GM12874 (cell line): Measurements from ENCODE around the gene FOCAD.

Source experiments
- TF ChIP-seq, protein P1 (sequence below): IDR thresholded peaks from 2 replicates; pipeline ENCODE4 v1.5.1; 2011; ENCODE audit warnings: low read depth, mild to moderate bottlenecking, control low read depth, low read length, moderate library complexity; ENCODE audit not compliant: insufficient read depth

The FOCAD gene

GRCh38 chr9:20832775-20833174 lies 148.7 kb downstream of the FOCAD start:
- TF ChIP-seq, protein P1, sequence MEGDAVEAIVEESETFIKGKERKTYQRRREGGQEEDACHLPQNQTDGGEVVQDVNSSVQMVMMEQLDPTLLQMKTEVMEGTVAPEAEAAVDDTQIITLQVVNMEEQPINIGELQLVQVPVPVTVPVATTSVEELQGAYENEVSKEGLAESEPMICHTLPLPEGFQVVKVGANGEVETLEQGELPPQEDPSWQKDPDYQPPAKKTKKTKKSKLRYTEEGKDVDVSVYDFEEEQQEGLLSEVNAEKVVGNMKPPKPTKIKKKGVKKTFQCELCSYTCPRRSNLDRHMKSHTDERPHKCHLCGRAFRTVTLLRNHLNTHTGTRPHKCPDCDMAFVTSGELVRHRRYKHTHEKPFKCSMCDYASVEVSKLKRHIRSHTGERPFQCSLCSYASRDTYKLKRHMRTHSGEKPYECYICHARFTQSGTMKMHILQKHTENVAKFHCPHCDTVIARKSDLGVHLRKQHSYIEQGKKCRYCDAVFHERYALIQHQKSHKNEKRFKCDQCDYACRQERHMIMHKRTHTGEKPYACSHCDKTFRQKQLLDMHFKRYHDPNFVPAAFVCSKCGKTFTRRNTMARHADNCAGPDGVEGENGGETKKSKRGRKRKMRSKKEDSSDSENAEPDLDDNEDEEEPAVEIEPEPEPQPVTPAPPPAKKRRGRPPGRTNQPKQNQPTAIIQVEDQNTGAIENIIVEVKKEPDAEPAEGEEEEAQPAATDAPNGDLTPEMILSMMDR = no peak

DNA sequence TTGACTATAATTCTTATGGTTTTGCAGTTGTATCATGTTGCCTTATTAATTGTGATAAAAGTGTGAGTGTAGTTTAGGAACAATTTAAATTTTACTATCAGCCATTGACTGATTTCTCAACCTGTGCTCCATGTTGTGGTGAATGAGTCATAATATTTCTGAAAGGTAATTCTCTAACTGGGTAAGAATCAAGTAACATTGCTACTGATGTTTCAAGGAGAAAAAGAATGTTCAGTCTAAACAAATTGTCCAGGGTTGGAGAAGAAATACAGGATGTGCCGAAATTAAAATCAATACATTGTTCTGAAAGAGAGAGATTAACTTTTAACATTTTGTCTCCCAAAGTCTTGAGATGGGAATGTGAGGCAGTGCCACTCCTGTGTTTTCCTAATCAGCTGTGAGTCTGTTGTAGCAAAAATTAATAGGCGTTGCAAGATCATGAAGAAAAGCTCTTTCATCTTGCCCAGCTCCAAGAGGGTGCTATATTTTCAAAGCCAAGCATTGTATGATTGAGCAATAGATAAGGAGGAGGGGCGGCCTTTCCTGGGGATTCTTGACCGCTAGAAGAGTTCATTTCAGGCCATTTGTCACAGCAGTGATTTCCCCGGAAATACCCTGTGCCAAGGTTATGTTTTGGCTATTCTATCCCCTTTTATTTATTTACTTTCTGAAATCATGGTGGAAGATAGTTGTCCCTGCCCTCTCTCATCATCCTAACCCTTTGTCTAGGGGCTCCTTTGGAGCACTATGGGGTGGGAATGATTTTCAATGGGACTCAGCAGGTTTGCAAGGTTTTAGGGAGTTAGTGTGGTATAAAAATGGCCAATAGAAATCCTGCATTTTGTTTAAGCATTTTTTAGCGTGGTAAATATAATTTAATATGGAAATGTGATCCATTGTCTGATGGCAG lies 151.6 kb downstream of the FOCAD start:
- TF ChIP-seq, protein P1 = no peak

DNA sequence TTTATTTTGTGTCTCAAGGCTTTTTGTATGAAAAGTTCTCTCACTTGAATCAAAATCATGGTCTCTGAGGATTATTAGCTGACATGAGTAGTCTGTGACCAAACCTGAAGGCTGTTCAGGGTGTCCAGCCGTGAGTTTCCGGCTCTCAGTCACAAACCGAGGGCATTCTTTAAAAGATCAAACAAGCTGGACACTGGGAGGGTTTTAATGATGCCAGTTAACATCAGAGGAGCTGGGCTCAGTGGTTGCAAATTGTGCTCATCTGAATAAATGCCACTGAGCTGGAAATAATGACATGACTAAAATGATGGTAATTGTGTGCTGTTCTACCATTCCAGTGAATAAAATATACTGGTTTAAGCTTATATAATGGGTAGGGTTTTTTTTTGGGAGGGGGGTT lies 153.1 kb downstream of the FOCAD start:
- TF ChIP-seq, protein P1 = no peak

DNA sequence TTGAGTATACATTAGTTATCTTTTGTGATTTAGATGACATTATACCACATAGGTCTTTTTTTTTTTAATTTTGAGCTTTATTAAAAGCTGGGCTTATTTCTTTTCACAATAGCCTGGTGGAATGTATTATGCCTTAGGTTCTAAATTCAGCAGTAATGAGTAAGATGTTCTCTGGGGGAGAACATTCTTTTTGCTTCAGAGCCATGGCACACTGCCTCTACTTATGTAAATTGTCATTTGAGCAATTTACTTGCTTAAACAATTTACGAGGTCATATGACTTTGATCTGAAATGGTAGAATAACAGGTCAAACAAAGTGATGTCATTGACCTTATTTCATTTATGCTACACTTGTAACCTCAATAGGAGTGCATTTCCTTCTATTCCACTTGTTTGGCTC lies 154.2 kb downstream of the FOCAD start:
- TF ChIP-seq, protein P1 = no peak

- TF ChIP-seq, protein P1 = no peak
Observed at GRCh38 chr9:20844916-20845315, 160.9 kb downstream of the FOCAD start.

DNA sequence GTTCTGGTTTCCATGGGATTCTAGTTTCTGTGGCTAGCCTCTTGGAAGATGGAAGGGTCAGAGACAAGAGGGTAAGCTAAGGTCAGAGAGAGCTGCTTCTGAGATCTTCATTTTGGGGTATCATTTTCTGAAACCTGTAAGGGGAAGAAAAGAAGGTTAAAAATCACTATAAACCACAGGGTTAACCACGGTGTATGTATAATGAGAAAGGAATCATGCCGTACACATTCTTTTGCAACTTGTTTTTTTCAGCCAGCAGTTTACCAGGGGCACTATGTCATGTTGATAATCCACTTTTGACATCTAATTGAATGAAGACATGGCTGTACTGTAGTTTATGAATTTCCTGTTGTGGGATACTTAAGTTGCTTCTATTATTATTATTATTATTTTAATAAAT lies 164.4 kb downstream of the FOCAD start:
- TF ChIP-seq, protein P1 = no peak

DNA sequence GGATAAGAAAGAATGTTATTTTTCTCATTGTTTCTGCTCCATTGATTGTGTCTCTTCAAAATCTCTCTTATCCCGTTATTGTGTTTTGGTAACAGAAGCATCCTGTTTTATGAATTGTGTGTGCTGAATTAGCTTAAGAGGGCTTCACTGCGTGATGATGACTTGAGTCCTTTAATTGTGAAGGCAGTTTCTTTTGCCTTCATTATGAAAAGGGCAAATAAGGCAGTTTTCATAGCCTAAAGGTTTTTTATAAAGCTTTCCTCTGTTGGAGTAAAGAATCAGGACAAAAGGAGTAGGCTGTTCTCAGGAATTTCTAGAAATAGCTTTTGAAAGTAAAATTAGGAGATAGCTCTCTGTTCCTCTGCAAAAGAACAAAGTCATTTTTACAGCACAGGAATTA lies 169.8 kb downstream of the FOCAD start:
- TF ChIP-seq, protein P1 = no peak
